GDM1 (cell line): ENCODE results near the gene NECTIN1.
"Not testable (repeated sequence)": the region's sequence is repeated elsewhere in the genome, so short reads cannot be mapped to it uniquely, and the experiment has no call there.

ENCODE experiments used
- DNase-seq: peaks from one replicate; lab custom pipeline; 2025; lab: John Stamatoyannopoulos, UW

The NECTIN1 gene

DNA sequence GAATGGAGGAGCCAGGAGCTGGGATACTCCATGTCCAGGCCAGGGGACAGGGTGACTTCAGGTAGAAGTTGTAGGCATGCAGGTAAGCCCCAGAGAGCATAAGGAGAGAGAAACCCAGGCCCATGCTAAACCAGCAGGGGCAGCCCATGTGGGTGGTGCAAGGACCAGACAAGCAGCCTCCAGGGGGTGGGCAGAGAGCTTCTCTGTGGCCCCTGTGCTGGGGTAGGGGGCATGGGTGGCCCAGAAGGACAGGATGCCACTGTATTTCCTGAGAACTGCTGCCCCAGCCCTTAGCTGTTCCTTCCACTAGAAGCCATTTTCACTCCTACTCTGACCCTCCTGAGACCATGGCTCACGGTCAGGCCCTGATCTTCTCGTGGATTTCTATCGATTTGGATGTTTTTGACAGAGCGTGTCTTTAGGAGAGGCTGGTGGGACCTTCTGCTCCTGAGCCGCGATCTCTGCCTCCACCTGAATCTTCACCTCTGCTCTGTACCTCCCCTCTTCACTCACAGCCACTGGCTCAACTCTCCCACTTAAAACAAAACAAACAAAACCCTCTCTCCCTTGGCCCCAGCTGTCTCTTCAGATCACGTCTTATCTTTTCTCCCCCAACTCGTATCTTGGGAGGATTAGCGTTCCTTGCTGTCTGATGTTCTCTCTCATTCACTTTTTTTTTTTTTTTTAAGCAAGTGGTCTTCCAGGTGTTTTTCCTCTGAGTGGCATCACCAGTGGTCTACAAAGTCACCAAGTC is 112.2 kb downstream of the NECTIN1 start:
- DNase-seq, result no peak

GRCh38 chr11:119615882-119616196 is 113.2 kb downstream of the NECTIN1 start:
- DNase-seq, result no peak

DNA sequence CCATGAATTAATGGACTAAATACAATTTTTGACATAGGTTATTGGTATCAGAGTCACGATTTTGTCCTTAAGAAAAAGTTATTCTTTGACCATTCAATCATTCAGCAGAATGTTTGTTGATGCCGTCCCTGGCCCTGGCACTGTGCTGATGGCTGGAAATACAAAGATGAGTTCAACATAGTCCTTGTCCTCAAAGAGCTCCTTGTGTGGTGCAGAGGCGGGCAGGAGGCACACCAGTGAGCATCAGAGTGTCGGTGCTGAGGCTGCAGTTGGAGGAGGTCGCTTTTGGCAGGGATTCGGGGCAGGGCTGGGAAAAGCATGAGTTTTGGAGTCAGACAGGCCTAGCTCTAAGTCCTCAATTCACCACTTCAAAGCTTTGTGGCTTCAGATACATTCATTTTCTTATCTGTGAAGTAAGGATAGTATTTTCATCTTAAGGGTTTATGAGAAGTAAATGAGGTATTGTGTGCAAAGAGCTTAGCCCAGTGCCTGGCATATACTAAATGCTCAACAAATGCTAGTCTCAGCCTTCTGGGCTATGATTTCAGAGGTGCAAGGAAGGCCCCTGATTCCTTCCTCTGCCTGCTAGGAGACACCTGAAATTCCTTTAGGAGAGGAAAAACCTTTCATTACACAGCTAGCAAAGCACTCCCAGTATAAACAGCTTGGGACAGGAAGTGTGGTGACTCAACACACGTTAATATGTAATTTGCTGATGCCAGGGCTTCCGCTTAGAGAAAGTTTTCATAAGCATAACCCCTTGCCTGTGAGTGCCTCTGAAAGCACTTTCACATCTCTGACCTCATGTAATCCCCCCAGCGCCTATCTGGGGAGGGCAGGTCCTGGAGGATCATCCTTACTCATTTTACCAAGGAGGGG is 113.8 kb downstream of the NECTIN1 start:
- DNase-seq, result no peak

DNA sequence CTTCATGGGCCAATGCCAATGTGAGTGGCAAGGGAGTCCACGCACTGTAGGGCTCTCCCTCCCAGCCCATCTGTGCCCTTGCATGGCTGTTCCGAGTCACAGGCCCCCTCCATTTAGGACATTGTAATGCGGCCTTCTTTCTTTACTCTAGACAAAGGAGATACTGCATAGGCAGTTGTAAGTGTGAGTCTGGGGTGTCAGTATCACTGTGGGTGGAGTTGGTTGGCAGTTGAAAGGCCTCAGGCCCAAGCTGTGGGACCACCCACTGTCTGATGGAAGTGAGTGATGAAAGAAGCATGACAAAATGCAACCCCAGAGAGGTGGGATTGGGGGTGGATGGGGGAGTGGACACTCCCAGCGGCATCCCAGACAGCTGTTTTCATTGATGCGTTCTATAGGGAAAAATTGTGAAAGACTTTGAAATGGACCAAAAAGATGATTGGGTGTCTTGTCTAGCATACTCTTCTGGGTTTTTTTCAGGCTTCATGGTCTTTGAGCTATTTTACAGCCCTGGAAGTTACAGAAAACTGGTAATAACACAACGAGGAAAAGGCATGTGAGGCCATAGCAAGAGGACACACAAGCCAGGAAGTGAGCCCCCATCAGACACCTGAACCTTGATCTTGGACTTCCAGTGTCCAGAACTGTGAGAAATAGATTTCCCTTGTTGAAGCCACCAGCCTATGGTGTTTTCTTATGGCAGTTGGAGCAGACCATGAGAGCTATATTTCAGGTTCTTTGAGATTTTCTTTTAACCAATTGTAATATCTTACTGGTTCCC is 114.6 kb downstream of the NECTIN1 start:
- no peak for DNase-seq

- no peak for DNase-seq
Observed at GRCh38 chr11:119612814-119613213, 116.2 kb downstream of the NECTIN1 start.

DNA sequence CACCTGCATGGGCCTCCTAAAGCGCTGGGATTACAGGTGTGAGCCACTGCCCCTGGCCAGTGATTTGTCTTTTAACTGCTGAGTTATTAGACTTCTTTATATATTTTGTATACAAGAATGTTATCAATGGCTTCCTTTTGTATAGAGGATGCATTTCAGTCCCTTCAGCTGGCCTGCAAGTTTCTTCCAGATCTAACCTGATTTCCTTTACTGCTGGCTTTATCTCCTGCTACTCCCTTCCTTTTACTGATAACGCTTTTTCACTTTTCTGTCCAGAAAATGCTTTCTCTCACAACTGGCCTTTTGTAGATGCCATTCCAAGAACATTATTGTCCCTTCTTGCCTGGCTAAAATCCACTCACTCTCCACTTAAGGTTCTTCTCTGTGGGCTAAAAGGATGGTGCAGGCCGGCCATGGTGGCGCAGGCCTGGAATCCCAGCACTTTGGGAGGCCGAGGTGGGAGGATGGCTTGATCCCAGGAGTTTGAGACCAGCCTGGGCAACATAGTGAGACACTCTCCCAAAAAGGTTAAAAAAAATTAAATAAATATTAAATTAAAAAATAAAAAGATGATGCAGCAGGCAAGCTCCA is 118.1 kb downstream of the NECTIN1 start:
- no peak for DNase-seq

DNA sequence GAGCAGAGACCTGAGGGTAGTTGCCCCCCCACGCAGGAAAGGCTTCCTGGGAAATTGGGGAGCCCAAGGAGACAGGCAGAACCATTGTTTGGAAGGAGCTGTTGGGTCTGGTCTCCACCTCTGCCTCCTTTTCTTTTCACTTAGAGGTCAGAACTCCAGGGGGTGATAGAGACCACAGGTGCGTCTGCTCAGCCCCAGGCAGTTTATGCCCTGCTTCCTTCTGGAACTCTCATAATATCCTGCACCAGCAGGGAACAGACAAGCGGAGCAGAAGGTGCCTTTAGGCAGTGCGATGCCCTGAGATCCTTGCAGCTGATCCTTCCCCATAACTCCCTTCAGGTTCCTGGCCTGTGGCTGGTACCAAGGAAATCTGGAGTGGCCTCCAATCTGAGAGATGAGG is 120.2 kb downstream of the NECTIN1 start:
- no peak for DNase-seq

GRCh38 chr11:119608201-119608600 is 120.8 kb downstream of the NECTIN1 start:
- DNase-seq, result no peak

- no peak for DNase-seq
Observed at GRCh38 chr11:119607726-119608125, 121.3 kb downstream of the NECTIN1 start.

DNA sequence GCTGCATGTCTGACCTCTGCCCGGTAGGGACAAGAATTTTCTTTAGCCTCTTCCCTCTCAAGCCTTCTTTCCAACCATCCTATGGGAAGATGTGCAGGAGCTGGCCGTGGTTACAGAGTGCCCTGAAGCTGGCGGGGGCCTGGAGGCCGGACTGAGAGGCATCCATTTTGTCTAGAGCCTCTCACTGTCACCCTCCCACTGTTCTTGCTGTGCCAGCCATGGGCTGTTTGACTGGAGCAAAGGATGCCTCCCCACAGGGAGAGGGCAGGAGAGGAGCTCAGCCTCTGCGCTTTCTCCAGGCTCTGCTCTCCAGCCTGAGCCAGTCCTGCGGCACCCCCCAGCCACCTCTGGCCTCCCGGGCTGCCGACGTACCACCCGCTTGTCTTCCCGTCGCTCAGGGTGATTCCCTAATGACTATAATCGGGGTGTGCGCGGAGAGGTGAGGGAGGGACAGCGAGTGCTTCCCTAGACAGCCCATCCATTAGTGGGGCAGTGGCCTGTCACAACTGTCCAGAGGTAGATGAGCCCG is 123.8 kb downstream of the NECTIN1 start:
- DNase-seq, result no peak

GRCh38 chr11:119602745-119603373 is 126.1 kb downstream of the NECTIN1 start:
- no peak for DNase-seq

DNA sequence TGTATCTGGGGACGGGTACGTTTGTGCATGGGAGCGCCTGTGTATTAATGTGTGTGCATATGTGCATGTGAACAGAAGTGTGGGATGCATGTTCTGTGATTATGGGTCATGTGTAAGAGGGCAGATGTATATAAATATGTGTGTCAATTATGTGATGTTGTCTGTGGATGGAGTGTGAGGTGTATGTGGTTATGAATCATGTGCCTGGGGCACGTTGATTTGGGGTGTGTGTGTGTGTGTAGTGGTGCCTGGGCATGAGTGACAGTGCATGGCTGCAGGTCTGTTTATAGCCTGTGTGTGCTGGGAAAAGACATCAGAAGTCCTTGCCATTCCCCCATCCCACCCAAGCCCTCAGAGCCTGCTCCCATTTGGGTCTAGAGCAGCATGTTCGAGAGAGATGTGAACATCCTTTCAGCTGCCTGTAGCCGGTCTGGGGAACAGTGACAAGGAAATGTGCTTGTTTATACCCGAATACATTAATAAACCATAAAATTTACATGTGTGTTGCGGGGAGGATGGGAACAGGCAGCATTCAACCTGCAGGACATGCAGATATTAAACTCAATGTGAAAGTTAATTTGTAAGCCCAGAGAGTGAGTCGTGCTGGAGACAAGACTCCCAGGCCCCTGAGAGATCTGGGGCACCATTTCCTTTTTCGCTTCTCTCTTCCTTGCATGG is 129.0 kb downstream of the NECTIN1 start:
- no peak for DNase-seq

DNA sequence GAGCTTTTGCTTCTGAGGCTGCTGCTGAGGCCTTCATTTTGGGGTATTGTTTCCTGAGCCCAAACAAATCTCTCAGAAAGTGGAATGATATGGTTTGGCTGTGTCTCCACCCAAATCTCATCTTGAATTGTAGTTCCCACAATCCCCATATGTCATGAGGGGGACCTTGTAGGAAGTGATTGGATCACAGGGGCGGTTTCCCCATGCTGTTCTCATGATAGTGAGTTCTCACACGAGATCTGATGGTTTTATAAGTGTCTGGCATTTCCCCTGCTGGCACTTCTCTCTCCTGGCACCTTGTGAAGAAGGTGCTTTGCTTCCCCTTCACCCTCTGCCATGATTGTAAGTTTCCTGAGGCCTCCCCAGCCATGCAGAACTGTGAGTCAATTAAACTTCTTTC is 133.1 kb downstream of the NECTIN1 start:
- DNase-seq, result not testable (repeated sequence)

DNA sequence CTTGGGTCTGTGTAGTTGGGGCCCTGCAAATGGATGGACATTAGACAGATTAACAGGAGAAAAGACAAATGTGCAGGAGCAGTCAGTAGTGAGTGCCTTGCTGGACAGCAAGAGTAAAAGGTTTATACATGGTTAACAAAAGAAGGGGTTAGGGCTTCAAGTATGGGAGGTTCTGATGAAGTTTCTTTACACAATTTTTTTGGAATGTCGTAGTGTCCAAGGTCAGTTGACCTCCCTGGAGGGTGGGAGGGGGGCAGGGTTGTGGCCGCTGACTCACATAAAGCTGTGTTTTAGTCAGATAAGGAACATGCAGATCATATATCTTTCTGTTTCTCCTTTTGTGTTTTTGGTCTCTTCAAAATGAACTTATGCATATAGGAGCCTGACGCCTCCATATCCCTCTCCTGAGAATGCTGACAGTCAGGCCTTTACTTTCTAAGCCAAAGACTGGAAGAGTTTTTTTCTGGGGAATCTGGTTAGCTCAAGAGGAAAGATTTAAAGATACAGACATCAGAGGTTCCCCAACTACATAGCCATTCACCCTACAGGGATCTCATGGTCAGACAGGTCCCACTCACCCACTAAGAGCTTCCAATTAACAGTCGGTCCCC is 134.3 kb downstream of the NECTIN1 start:
- no peak for DNase-seq

GRCh38 chr11:119593346-119593745 is 135.7 kb downstream of the NECTIN1 start:
- DNase-seq, result no peak

GRCh38 chr11:119592642-119593041 is 136.4 kb downstream of the NECTIN1 start:
- DNase-seq, result no peak

DNA sequence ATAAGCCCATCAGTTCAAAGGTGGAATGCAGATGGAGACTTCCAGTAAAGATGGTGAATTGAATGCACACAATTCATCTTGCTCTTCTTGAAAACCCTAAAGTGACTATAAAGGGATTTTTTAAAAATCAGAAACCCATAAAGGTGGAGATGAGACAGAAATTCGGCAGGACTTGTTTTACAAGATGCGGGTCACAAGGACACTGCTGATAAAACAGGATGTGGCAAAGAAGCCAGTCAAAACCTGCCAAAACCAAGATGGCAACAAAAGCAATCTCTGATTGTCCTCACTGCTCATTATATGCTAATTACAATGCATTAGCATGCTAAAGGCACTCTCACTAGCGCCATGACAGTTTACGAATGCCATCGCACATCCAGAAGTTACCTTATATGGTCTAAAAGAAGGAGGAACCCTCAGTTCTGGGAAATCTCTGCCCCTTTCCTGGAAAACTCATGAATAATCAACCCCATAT is 137.1 kb downstream of the NECTIN1 start:
- DNase-seq, result no peak

DNA sequence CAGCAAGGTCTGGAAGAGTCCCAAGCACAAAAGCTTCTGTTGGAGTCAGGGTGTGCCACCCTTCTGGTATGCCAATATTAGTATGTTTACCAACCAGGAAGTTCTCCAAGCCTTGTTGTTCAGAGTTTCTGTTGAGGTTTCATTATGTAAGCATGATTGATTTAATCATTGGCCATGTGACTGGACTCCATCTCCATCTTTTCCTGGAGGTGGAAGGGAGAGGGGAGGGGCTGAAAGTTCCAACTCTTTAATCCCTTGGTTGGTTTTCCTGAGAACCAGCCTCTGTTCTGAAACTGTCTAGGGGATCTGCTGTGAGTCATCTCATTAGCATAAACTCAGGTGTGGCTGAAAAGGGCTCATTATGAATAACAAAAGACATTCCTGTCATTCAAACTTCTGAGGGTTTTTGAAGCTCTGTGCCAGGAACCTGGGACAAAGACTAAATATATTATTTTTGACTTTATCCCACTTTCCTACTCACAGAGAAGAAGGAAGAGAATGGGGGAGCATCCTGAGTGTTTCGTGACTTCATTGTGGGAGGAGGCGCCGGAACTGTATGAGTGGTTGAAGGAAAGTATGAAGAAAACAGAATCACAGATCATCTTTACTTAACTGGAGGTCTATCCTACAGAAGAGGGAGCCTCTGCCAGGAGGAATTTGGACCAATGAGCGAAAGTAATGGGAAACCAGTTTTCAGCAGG is 138.2 kb downstream of the NECTIN1 start:
- no peak for DNase-seq

GRCh38 chr11:119589001-119589400 is 140.0 kb downstream of the NECTIN1 start:
- no peak for DNase-seq
